ENCODE results near the gene KANSL3. TPM values are rescaled to one million over a fixed set of nuclear protein-coding genes. Genes with fewer than 3 reads are reported as not detected.

The KANSL3 gene
- total and polyA plus RNA-seq, 2 experiments from 2014 or later, result 8.9 to 31.4 TPM

DNA sequence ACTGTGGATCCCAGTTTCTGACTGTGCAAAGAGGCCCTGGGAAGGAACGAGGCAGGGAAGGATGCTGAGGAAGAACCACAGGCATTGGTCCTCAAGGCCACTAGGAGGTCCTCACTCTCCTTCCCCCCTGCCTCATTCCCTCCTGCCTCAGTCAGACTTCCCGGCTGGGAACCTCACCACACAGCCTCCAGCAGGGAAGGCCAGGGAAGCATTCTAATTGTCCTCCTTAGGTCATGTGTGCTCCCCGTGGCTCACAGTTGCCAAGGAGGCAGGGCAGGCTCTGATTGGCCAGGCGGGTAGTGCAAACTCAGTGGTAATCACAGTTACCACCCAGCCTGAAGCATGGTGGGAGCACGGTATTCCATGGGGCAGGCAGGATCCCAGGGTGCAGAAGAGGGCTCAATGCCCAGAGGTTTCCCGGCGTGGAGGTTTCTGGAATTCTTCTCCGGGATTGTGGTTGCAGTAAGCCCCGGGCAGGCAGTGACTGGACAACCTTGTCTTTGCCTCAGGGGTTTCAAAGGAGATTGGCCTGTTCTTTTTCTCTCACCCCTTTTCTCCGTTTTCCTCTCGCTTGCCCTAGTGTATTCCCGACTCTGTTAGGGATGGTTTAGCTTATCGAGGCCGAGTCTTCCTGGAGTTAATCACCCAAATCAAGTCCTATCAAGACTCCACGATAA is 31.6 kb upstream of the KANSL3 start (continued):
- no peak for TF ChIP-seq ZNF462 (CRISPR knock-in tag; IDR thresholded peaks at IDR 0.05)

GRCh38 chr2:96668771-96669170 is 30.7 kb upstream of the KANSL3 start:
- Histone ChIP-seq H3K27me3 (ENCODE audit: insufficient read depth) (no peaks in the 10 kb centered on the region), H3K4me2 (no peak overlapping the region), H3K79me2 (replicated peaks; ENCODE audit: insufficient read depth) (no peaks in the 10 kb centered on the region), H3F3A (replicated peaks; ENCODE audit: low read depth) (no peaks in the 10 kb centered on the region), H4K20me1 (replicated peaks; ENCODE audit: insufficient read depth) (no peaks in the 10 kb centered on the region), H3K36me3 (ENCODE audit: insufficient read depth) (no peaks in the 10 kb centered on the region), H3K4me3 (no peak overlapping the region), H3K4me1 (ENCODE audit: insufficient read depth) (no peaks in the 10 kb centered on the region), H2AFZ (0 out of 2 replicates have a peak overlapping the region, but pooled peaks have one; percentile 18), H3K9me2 (ENCODE audit: insufficient read depth) (no peaks in the 10 kb centered on the region), H3K27ac (ENCODE audit: low read depth) (no peak overlapping the region)
- Mint-ChIP-seq H3K4me3 (no peak overlapping the region), H3K36me3 (ENCODE audit: low read depth) (no peaks in the 10 kb centered on the region; the same call in 2 of the 3 replicates), H3K27me3 (ENCODE audit: insufficient read depth, low read depth, poor library complexity) (peaks cover 17% of the 10 kb centered on the region), H3K4me1 (peaks cover 5% of the 10 kb centered on the region; the same call in 1 of the 3 replicates), H3K9me3 (peaks cover 10% of the 10 kb centered on the region), H3K27ac (peak overlapping the region; percentile 34; the same call in 1 of the 2 replicates)
- DNase-seq (ENCODE audit: low spot score) (no peak), ATAC-seq (peak; percentile 25; the same call in 2 of the 3 replicates)
- TF ChIP-seq EZH2 (IDR thresholded peaks at IDR 0.05; ENCODE audit: low read depth, unreplicated experiment) (no peak), NANOG (IDR thresholded peaks at IDR 0.05; ENCODE audit: borderline replicate concordance) (no peak), EZH2phosphoT487 (IDR thresholded peaks at IDR 0.05; ENCODE audit: unreplicated experiment) (no peak), ZNF331 (CRISPR knock-in tag; IDR thresholded peaks at IDR 0.05; ENCODE audit: low read depth) (no peak), ZNF462 (CRISPR knock-in tag; IDR thresholded peaks at IDR 0.05) (no peak), POLR2AphosphoS5 (IDR thresholded peaks at IDR 0.05; ENCODE audit: low read depth) (no peak), CREB1 (CRISPR knock-in tag; IDR thresholded peaks at IDR 0.05; ENCODE audit: low read depth) (no peak)
